ENCODE measurements around the gene FANCD2OS.

DNA sequence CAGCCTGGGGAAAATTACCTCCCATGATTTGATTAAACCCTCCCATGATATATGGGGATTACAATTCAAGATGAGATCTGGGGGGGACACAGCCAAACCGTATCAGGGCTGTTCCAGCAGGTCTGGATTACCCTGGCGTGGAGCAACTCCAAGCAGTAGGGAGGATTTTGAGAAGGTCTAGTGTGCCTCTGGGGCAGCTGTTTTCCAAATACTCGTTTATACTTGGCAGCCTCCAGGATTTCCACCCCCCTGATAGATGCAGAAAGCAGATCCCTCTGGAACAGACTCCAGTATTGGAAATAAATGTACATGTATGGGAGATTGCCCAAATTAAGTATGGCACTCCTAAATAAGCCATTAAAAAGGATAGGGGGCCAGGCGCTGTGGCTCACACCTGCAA lies 49.0 kb upstream of the FANCD2OS start:
- TF ChIP-seq EZH2 (IDR thresholded peaks at IDR 0.05) (no peak), POLR2AphosphoS5 (IDR thresholded peaks at IDR 0.05; ENCODE audit: borderline replicate concordance, low read depth, low read length) (no peak)

Measured in SK-N-MC (cell line).